Hematopoietic multipotent progenitor cell (in vitro differentiated cells): ENCODE results near the gene FPGS. TPM values are rescaled to one million over a fixed set of nuclear protein-coding genes. Genes with fewer than 3 reads are reported as not detected.

Experiments
- DNase-seq, 3 donors: peaks; one replicate each; pipeline ENCODE4 v3.0.0-alpha.2; 2011 to 2015; ENCODE audit warnings: low read depth in 2 of 3, low spot score in 2 of 3
- total RNA-seq: library from RNA; depleted of rRNA; stranded (reverse); fragments of >200 nt; gene quantifications from one replicate; pipeline ENCODE4 v1.2.3, GENCODE V29; 2012

Gene FPGS
- total RNA-seq, 1 donor: 212 TPM

DNA sequence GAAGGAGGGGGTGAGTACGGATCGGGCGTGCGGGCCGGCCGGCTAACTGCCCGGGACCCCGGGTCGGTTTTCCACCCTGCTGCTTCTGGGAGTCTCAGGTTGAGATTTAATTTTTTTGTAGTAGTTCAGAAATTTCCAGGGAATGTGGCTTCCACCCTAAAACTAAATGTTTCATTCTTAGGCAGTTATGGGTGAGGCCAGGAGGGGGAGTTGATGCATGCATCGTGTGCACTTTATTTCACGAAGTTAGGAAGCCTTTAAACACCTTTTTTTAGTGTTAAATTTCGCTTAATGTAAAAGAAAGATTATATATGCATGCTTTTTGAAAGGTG is 15.9 kb upstream of the FPGS start:
- peak in 1 of 3 donors; percentile 49 for DNase-seq

GRCh38 chr9:127788337-127789011 is 14.2 kb upstream of the FPGS start:
- DNase-seq: no peak

DNA sequence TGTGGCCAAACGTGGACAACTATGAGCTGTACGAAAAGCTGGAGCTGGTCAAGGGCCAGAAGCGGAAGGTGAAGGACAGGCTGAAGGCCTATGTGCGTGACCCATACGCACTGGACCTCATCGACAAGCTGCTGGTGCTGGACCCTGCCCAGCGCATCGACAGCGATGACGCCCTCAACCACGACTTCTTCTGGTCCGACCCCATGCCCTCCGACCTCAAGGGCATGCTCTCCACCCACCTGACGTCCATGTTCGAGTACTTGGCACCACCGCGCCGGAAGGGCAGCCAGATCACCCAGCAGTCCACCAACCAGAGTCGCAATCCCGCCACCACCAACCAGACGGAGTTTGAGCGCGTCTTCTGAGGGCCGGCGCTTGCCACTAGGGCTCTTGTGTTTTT is 13.5 kb upstream of the FPGS start:
- no peak for DNase-seq

- DNase-seq: no peak
Observed at GRCh38 chr9:127790094-127790855, 12.4 kb upstream of the FPGS start.

DNA sequence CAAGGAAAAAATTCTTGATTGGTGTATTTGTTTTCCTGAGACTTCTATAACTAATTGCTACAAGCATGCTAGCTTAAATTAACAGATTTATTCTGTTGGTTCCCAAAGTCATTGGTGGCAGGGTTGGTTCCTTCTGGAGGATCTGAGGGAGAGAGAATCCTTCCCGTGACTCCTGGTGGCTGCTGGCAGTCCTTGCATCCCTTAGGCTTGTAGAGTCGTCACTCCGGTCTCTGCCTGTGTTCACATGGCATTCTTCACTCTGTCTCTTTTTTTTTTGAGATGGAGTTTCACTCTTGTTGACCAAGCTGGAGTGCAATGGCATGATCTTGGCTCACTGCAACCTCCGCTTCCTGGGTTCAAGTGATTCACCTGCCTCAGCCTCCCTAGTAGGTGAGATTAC is 11.6 kb upstream of the FPGS start:
- no peak for DNase-seq

DNA sequence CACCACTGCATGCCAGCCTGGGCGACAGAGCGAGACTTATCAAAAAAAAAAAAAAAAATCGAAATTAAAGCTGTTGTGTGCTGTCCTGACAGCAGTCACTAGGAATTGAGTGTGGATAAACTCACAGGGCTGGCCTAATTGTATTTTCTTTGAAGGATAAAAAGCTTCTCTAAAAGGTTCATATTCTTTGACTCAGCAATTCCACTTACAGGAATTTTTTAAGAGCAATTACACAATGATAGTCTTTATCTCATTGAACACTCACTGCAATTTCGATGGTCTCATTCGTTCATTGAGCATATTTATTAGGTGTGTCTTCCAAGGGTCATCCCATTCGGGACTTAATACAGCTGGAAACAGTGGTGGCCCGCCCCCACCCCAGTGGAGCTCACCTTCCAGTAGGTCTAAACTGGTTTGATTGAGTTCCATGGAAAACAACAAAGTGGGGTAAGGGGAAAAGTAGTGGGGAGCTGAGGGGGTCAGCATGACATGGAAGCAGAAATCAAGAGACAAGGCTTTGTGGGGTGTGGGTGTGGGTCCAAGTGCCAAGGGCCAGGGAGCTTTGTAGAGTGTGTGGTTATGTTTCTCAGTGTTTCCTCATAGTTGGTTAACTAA is 10.2 kb upstream of the FPGS start:
- DNase-seq: no peak

- DNase-seq: no peak
Observed at GRCh38 chr9:127793093-127793708, 9.5 kb upstream of the FPGS start.

GRCh38 chr9:127794001-127794791 is 8.5 kb upstream of the FPGS start:
- DNase-seq: no peak

- peak in 1 of 3 donors; percentile 28 for DNase-seq
Observed at GRCh38 chr9:127796225-127796813, 6.4 kb upstream of the FPGS start.

GRCh38 chr9:127796852-127797370 is 5.8 kb upstream of the FPGS start:
- peak in 2 of 3 donors; percentile 68 to 87 for DNase-seq

GRCh38 chr9:127801955-127802575 is 617 bp upstream of the FPGS start:
- DNase-seq: peak in 1 of 3 donors; percentile 56

- DNase-seq: peak in 1 of 3 donors; percentile 38
Observed at GRCh38 chr9:127803507-127804352, 1.0 kb downstream of the FPGS start.

DNA sequence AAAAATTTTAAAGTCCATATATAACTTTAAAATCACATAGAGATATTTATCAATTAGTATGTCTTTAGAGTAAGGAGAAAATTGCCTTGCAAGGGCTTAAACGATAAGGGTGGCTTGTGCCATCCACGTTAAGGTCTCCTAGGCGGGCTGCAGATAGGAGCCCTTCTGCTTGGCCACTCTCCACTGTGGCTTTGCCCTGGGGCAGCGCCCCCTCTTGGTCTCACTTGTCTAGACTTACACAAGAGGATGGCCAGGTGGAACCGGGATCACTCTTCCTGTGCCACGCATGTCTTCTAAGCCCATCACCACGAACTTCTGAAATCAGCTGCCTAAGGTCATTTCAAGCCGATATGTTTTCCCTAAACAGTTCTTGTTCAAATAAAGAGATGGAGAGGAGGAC is 2.9 kb downstream of the FPGS start:
- peak in 2 of 3 donors; percentile 45 for DNase-seq

GRCh38 chr9:127806871-127807270 is 4.2 kb downstream of the FPGS start:
- DNase-seq: no peak

DNA sequence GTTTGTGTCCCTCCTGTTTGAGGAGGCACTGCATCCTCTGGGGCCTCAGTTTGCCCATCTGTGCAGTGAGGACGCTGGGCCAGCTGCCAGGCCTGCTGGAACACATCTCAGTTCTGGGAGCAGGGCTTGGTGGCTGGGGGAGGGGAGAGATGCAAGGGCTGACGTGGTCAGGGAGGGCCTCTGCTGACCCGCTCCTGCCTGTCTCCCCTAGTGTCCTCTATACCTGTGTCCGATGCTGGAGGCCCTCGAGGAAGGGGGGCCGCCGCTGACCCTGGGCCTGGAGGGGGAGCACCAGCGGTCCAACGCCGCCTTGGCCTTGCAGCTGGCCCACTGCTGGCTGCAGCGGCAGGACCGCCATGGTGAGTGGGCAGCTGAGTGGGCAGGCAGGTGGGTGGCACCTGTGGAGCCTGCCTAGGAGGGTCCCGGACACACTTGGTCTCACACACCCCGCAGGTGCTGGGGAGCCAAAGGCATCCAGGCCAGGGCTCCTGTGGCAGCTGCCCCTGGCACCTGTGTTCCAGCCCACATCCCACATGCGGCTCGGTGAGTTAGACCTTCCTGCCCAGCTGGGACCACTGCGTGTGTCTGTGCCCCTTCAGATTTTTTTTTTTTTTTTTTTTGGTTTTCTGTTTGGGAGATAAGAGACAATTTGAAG is 5.8 kb downstream of the FPGS start:
- no peak for DNase-seq

DNA sequence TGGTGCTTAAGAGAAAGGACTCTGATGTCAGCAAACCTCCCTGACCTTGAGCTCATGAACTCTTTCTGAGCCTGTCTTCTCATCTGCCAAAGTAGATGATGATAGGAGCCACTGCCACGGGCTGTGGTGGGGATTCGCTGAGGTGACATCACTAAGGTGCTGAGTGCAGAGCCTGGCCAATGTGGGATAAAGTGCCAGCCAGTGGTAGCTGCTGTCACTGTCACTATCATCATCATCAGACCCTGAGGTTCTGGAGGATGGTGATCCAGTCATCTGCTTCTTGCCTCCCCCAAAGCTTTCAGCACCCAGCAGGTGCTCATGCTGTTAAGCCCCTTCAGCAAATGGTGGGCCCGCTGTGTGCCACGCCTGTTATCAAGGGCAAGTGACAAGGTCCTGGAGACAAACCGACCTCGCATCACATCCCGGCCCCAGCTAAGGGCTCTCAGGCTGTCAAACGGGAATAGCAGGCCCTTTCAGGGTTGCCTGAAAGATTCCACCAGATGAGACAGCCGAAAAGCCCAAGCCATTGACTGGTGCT is 6.4 kb downstream of the FPGS start:
- DNase-seq: no peak

- peak in 1 of 3 donors; percentile 45 for DNase-seq
Observed at GRCh38 chr9:127809540-127810377, 7.1 kb downstream of the FPGS start.
